Dedifferentiated amniotic fluid mesenchymal stem cell (primary cell): Measurements from ENCODE around the gene ACTG2.

Experiments
- DNase-seq: peaks from one replicate; pipeline ENCODE4 v3.0.0-alpha.2; 2016; ENCODE audit errors: extremely low spot score

ACTG2 gene

DNA sequence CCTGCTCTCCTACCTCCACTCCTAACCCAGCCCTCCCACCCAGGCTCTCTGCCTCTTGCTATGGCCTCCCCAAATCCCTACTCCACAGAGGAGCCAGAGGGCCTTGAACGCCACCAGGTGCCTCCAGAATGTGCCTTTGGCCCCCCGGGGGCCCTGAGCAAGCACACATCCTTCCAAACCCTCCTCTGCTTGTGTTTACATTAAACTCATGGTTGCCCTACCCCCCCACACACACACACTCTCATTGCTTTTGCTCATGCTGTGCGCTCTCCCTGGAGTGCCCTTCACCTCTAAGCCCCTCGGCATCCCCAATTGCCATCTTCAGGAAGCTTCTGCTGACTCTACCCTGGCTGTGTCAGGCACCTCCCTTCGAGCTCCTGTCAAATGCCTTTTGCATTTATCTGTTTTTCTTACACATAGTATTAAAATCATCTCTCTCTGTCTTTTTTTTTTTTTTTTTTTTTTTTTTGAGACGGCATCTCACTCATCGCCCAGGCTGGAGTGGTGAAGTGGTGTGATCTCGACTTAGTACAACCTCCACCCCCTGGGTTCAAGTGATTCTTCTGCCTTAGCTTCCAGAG lies 75.6 kb downstream of the ACTG2 start:
- DNase-seq: no peak

DNA sequence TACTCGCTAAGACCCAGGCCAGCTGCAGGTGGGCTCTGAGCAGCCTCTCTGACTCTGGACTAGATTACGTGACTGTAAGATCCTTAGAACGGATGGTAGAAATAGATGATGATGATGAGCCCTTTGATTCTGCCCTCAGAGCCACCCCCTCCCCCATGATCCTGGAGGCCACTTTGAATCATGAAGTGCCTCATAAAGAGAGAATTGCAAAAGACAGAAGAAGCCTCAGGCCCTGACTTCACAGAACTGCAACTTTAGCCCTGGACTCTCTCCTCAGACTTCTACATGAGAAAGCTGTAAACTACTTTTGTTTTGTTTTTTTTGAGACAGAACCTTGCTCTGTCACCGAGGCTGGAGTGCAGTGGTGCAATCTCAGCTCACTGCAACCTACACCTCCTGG lies 76.5 kb downstream of the ACTG2 start:
- DNase-seq: no peak
